Astrocyte of the cerebellum (primary cell): ENCODE results near the gene FCN3.

ENCODE experiments used
- DNase-seq: peaks from one replicate; pipeline ENCODE4 v3.0.0-alpha.2; 2011; ENCODE audit warnings: low read depth
- H3K4me3 ChIP-seq: 2 replicates; pipeline ENCODE4 v1.5.1; 2011; ENCODE audit warnings: mild to moderate bottlenecking, low read depth, low read length, moderate library complexity
- in situ Hi-C: cut with HindIII; loops from 2 replicates; pipeline ENCODE4 v1.10.0; 2017; ENCODE audit warnings: low sequenced_read_pairs
- TF ChIP-seq, protein P1 (sequence below): IDR thresholded peaks from 2 replicates; pipeline ENCODE4 v1.5.1; 2012; ENCODE audit warnings: low read length, low read depth, moderate library complexity, mild to moderate bottlenecking; ENCODE audit errors: missing control alignments

FCN3 gene

DNA sequence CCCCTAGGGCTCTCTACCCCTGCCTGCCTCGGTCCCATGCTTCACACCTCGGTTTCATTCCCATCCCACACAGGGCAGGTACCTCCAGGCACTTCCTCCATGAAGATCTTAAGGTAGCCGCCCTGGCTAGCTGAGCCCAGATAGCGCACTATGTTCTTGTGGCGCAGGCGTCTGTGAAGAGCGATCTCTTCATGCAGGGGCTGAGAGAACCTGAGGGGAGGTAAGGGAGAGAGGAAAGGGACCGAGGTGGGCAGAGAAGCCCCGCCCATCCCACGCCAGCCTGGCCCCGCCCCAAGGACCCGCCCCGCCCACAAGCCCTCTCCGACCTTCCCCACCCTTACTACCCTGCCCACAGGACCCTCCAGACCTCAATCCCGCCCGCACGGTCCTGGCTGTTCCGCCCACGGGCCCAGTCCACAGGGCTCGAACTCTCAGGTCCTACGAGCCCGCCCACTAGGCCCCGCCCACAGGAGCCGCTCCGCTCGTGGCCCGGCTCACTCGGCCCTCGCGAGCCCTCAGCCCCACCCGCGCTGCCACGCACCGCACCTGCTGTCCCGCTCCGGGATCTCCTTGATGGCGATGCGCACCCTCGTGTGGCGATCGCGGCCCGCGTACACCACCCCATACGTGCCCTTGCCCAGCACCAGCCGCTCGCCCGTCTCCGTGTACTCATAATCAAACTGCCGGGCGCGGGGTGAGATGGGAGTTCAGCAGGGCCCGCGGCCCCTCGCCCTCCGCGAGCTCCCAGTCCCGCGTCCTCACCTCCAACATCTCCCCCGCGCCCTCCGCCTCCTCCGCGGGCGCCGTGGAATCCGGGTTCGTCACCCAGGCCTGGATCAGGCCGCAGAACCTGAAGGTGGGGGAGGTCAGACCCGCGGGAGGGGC lies 14.2 kb downstream of the FCN3 start:
- TF ChIP-seq, protein P1, sequence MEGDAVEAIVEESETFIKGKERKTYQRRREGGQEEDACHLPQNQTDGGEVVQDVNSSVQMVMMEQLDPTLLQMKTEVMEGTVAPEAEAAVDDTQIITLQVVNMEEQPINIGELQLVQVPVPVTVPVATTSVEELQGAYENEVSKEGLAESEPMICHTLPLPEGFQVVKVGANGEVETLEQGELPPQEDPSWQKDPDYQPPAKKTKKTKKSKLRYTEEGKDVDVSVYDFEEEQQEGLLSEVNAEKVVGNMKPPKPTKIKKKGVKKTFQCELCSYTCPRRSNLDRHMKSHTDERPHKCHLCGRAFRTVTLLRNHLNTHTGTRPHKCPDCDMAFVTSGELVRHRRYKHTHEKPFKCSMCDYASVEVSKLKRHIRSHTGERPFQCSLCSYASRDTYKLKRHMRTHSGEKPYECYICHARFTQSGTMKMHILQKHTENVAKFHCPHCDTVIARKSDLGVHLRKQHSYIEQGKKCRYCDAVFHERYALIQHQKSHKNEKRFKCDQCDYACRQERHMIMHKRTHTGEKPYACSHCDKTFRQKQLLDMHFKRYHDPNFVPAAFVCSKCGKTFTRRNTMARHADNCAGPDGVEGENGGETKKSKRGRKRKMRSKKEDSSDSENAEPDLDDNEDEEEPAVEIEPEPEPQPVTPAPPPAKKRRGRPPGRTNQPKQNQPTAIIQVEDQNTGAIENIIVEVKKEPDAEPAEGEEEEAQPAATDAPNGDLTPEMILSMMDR = no peak
- H3K4me3 ChIP-seq = peak overlapping the region; percentile 15
- DNase-seq = no peak
- in situ Hi-C loops = no loop called here

DNA sequence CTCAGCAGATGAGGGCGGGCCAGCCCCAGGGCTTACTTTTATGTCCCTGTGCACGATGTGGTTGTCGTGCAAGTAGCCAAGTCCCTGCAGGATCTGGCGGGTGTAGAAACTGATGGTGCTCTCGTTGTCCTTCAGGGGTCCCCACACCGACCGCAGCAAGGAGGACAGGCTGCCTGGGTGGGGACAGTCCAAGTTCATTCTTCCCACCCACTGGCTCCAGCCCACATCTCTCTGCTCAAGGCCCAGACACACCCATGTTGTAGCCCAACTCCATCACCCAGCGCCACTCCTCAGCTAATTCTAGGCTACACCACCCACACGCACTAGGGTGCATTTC lies 14.8 kb downstream of the FCN3 start:
- TF ChIP-seq, protein P1 = no peak
- in situ Hi-C loops = no loop called here
- H3K4me3 ChIP-seq = no peak overlapping the region
- no peak for DNase-seq

DNA sequence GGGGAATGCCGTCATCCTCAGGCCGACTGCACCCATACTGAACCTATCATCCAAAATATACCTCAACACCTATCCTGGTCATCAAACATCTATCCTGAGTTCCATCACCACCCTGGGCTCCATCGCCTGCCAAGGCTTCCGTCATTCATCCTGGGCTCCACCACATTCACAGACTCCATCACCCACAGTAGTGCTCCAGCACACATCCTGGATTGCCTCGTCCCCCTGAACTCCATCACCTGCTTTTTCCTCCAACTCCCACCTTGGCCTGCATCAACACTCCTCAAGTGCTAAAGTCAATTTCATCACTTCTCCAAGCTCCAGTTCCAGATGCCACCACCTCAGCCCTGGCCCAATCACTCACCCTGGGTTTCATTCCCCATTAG lies 15.7 kb downstream of the FCN3 start:
- H3K4me3 ChIP-seq = no peak overlapping the region
- TF ChIP-seq, protein P1 = no peak
- DNase-seq = no peak
- in situ Hi-C loops = no loop called here

DNA sequence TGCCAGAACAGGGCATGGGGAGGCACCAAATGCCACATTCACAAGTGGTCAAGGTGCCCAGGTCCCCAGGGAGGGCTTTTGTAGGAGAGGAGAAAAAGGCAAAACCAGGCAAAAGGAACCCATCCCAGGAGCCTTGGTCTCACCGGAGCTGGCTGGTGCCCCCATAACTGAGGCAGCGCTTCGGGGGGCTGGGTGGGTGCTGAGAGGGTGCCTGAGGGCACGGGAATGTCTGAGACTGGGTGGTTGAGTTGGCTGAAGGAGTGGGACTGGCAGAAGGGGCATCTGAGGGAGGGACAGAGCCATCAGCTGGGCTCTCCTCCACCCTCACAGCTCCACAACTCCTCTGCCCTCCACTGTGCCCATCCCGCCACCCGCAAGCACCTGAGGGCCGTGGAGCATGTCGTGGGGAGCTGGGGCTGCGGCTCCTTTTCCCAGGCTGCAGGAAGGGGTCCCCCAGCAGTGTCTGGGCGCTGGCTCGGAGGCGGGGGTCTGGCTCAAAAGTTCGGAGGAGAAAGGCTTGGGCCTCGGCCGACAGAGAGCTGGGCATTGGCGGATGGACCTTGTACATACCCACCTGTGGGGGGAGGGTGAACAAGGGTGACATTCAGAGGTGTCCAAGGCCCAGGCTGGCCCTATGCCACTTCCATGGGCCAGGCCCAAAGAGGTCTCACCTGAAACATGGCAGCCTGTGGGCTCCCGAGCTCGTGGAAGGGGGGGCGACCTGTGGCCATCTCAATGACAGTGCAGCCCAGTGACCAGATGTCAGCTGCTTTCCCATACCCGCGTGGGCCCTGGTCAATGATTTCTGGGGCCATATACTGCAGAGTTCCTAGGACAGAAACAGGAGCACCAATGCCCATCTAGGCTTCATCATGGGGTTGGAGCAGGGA lies 16.3 kb downstream of the FCN3 start:
- no peak for DNase-seq
- TF ChIP-seq, protein P1 = no peak
- H3K4me3 ChIP-seq = no peak overlapping the region
- in situ Hi-C loops = no loop called here

DNA sequence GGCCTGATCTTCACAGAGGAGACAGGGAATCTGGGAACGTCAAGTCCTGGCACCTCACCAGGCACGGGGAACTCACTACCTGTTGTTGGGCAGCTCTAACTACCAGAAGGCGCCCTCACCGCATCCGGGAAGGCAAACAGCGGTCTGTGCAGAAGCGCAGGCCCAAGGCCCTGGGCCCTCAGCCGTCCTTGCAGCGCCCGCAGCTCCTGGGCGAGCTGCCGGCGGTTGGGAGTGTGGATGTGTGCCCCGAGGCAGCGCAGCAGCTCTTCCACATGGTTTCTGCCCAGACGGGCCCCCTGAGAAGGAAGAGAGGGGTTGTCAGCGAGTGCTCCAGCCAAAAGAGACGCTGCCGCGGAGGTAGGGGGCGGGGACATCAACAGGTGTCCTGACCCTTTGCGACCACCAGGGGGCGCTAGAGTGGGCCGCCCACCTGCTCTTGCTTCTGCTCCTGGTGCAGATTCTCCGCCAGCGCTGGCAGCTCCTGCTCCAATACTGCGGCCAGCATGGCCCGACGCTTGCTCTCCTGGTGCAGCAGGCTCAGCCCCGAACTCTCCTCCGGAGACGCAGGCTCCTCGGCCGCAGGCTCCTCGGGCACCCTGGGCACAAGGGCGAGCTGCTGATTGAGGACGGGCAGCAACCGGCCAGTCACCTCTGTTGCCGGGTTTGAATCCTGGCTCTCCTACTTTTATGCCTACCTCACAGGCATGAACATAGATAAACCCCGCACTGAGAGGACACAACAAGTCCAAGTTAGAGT lies 17.2 kb downstream of the FCN3 start:
- TF ChIP-seq, protein P1 = peak; percentile 86
- in situ Hi-C loops = no loop called here
- DNase-seq = peak; percentile 29
- no peak overlapping the region for H3K4me3 ChIP-seq

DNA sequence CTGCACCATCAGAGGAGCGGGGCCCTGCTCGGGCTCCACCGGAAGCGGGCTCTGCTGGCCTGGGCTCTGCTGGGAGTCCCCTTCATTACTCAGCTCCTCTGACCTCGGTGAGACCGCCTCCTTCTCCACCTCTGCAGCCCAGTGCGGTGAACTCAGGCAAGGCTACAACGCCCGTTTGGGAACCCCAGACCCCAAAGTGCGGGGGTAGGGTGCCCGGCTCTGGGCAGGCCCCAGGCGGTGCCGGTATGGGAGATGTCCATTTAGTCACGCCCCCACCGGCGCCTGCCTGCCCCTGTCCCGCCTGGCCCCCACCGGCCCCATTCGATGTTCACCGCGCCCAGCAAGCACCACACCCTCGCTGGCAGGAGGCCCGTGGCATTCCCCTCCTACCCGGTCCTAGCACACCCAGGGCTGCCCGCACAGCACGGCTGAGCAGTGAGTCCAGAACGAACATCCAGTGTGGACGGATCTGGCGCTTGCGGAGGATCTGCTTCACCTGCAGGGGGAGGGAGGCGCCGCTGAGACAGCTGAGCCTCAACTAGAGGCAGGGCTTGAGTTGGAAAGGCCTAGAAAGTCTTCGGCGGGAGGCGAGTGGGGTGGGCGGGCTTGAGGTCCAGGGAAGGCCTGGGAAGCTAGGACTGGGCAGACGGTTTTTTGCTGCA lies 17.9 kb downstream of the FCN3 start:
- H3K4me3 ChIP-seq = no peak overlapping the region
- TF ChIP-seq, protein P1 = no peak
- no peak for DNase-seq
- in situ Hi-C loops = no loop called here
